ENCODE data around the gene RGS21. TPM values are rescaled to one million over a fixed set of nuclear protein-coding genes. Genes with fewer than 3 reads are reported as not detected.

Gene RGS21
- polyA plus RNA-seq, 1 of the 3 experiments (the other 2 are of a cell fraction): not detected

GRCh38 chr1:192379554-192379953 lies 62.8 kb downstream of the RGS21 start:
- POLR2A ChIA-PET: no interaction called here
- H3K9me3 ChIP-seq: peaks cover 5% of the 10 kb centered on the region; the same call in 1 of the 2 replicates
- TF ChIP-seq IRF3 (IDR thresholded peaks at IDR 0.05; ENCODE audit: low read depth, low read length) (no peak), RFX5 (IDR thresholded peaks at IDR 0.05; ENCODE audit: low read length) (no peak), PBX3 (IDR thresholded peaks at IDR 0.05) (no peak), SIN3A (IDR thresholded peaks at IDR 0.05; ENCODE audit: borderline replicate concordance, low read depth, low read length) (no peak), YY1 (IDR thresholded peaks at IDR 0.05; ENCODE audit: low read depth) (no peak), ZBTB33 (IDR thresholded peaks at IDR 0.05; ENCODE audit: borderline replicate concordance, low read depth) (no peak), EZH2phosphoT487 (IDR thresholded peaks at IDR 0.05; ENCODE audit: borderline replicate concordance, low read depth) (no peak), MAX (IDR thresholded peaks at IDR 0.05; ENCODE audit: low read depth) (no peak), TAF1 (IDR thresholded peaks at IDR 0.05; ENCODE audit: borderline replicate concordance, low read depth, low read length) (no peak), POLR2AphosphoS5 (IDR thresholded peaks at IDR 0.05; ENCODE audit: low read depth, low read length) (no peak), CHD2 (IDR thresholded peaks at IDR 0.05; ENCODE audit: low read length, partially characterized antibody) (no peak), USF2 (IDR thresholded peaks at IDR 0.05; ENCODE audit: borderline replicate concordance, low read depth, low read length) (no peak), TEAD4 (IDR thresholded peaks at IDR 0.05; ENCODE audit: borderline replicate concordance, insufficient read depth) (no peak), SMC3 (IDR thresholded peaks at IDR 0.05; ENCODE audit: low read depth, low read length) (no peak), CTCF (IDR thresholded peaks at IDR 0.05) (no peak), MEF2A (IDR thresholded peaks at IDR 0.05; ENCODE audit: borderline replicate concordance, low read depth) (no peak), RAD21 (IDR thresholded peaks at IDR 0.05; ENCODE audit: low read length) (no peak), JUND (IDR thresholded peaks at IDR 0.05) (no peak), TCF12 (IDR thresholded peaks at IDR 0.05) (no peak), RCOR1 (IDR thresholded peaks at IDR 0.05; ENCODE audit: low read length) (no peak)

More at GRCh38 chr1:192379554-192379953, 62.8 kb downstream of the RGS21 start:
- Histone ChIP-seq H3K4me1 (ENCODE audit: control insufficient read depth in 1 of 2, insufficient read depth in 2 of 2, low read depth in 1 of 2, low read length in 1 of 2) (no peaks in the 10 kb centered on the region), H3K9me2 (no peaks in the 10 kb centered on the region), H2AFZ (ENCODE audit: low read depth) (no peak overlapping the region), H3K27ac (ENCODE audit: low read depth in 2 of 2, low read length in 1 of 2) (no peak overlapping the region), H3K4me3 (ENCODE audit: low read depth in 2 of 2, low read length in 1 of 2) (no peak overlapping the region), H3K4me2 (no peak overlapping the region), H3K79me2 (ENCODE audit: insufficient read depth) (no peaks in the 10 kb centered on the region; the same call in 1 of the 2 replicates), H3K36me3 (replicated peaks in 1 of 2; ENCODE audit: control insufficient read depth in 1 of 2, insufficient read depth in 2 of 2, low read length in 1 of 2) (no peaks in the 10 kb centered on the region), H4K20me1 (ENCODE audit: insufficient read depth) (no peaks in the 10 kb centered on the region), H3K27me3 (ENCODE audit: insufficient read depth) (no peaks in the 10 kb centered on the region; the same call in 1 of the 2 replicates), H3K9ac (no peak overlapping the region), H3F3A (replicated peaks; ENCODE audit: insufficient read depth) (peaks cover 3% of the 10 kb centered on the region)
- CTCF ChIA-PET: interaction anchor here (0.6 kb wide), 1 partner anchor 991 kb away, joined by 3 read pairs; no protein-coding TSS in a partner anchor
- WGBS (ENCODE audit: low lambda C conversion rate): 19% methylated on average over 2 of the region's 2 CpGs
- no peak for DNase-seq

All from SK-N-SH (cell line).